CD14-positive monocyte (primary cell): ENCODE results near the gene ELP1. TPM values are rescaled to one million over a fixed set of nuclear protein-coding genes. Genes with fewer than 3 reads are reported as not detected.

Experiments used
- DNase-seq, 3 donors: peaks; one replicate each; pipeline ENCODE4 v3.0.0-alpha.2; 2011 to 2022
- H2AFZ ChIP-seq: 2 replicates; pipeline ENCODE4 v1.6.0; 2012; ENCODE audit warnings: mild to moderate bottlenecking, low read depth, low read length, inconsistent platforms; ENCODE audit not compliant: insufficient read depth, poor library complexity, severe bottlenecking
- H3K27ac ChIP-seq, 2 donors: 1 replicate in 1 of 2; 2 replicates in 1 of 2; pipeline ENCODE4 v1.5.1; 2012 to 2013; ENCODE audit warnings: low read length in 2 of 2, control low read depth in 1 of 2, inconsistent platforms in 1 of 2, low read depth in 1 of 2, mild to moderate bottlenecking in 1 of 2
- H3K27me3 ChIP-seq, 2 donors: one replicate each; pipeline versions ENCODE4 v1.6.0 to v1.6.1; 2011 to 2013; ENCODE audit warnings: low read length in 2 of 2; ENCODE audit not compliant: control insufficient read depth in 2 of 2, insufficient read depth in 2 of 2
- H3K36me3 ChIP-seq, 2 donors: replicated peaks in 1 of 2; 1 replicate in 1 of 2; 2 replicates in 1 of 2; pipeline versions ENCODE4 v1.5.1 to v1.6.1; 2012 to 2013; ENCODE audit warnings: low read length in 2 of 2, control low read depth in 1 of 2, inconsistent platforms in 1 of 2, mild to moderate bottlenecking in 1 of 2; ENCODE audit not compliant: insufficient read depth in 2 of 2, control insufficient read depth in 1 of 2
- H3K4me1 ChIP-seq, 2 donors: 1 replicate in 1 of 2; 2 replicates in 1 of 2; pipeline versions ENCODE4 v1.5.1 to v1.6.1; 2012 to 2013; ENCODE audit warnings: low read length in 2 of 2, control low read depth in 1 of 2, inconsistent platforms in 1 of 2, mild to moderate bottlenecking in 1 of 2, moderate library complexity in 1 of 2; ENCODE audit not compliant: insufficient read depth in 2 of 2, control insufficient read depth in 1 of 2
- H3K4me2 ChIP-seq: replicated peaks from 2 replicates; pipeline ENCODE3; 2012; ENCODE audit warnings: low read length, moderate library complexity, mild to moderate bottlenecking; ENCODE audit not compliant: poor library complexity, severe bottlenecking; ENCODE audit errors: extremely low read depth
- H3K4me3 ChIP-seq, 3 experiments: fragments of 200-600 bp in 1 of 3; sonication (generic) in 1 of 3; replicated peaks in 1 of 3; 1 replicate in 2 of 3; 2 replicates in 1 of 3; pipeline ENCODE4 v1.5.1; 2011 to 2013; ENCODE audit warnings: low read length in 3 of 3, mild to moderate bottlenecking in 3 of 3, control low read depth in 2 of 3, low read depth in 2 of 3, inconsistent platforms in 1 of 3, moderate library complexity in 1 of 3
- H3K79me2 ChIP-seq: 2 replicates; pipeline ENCODE4 v1.6.0; 2012; ENCODE audit warnings: mild to moderate bottlenecking, control low read depth, inconsistent platforms, low read length, moderate library complexity; ENCODE audit not compliant: insufficient read depth
- H3K9ac ChIP-seq: 2 replicates; pipeline ENCODE4 v1.6.0; 2017; ENCODE audit warnings: low read length, mild to moderate bottlenecking; ENCODE audit not compliant: insufficient read depth, poor library complexity, severe bottlenecking
- H3K9me3 ChIP-seq, 2 donors: replicated peaks in 1 of 2; 1 replicate in 1 of 2; 2 replicates in 1 of 2; pipeline versions ENCODE4 v1.5.1 to v1.6.1; 2012 to 2013; ENCODE audit warnings: low read length in 2 of 2, control low read depth in 1 of 2; ENCODE audit not compliant: control insufficient read depth in 1 of 2, insufficient read depth in 1 of 2
- H4K20me1 ChIP-seq: 2 replicates; pipeline ENCODE4 v1.6.0; 2012; ENCODE audit warnings: mild to moderate bottlenecking, low read length, control low read depth, moderate library complexity; ENCODE audit not compliant: insufficient read depth
- H3K27ac Mint-ChIP-seq, 7 donors: one replicate each; pipeline ENCODE4 v1.8.0; 2020; ENCODE audit warnings: mild to moderate bottlenecking in 7 of 7, mixed read lengths in 7 of 7, moderate library complexity in 6 of 7, inconsistent platforms in 2 of 7
- H3K27me3 Mint-ChIP-seq, 3 donors: one replicate each; pipeline ENCODE4 v1.8.0; 2021 to 2022; ENCODE audit warnings: low read depth in 3 of 3, mild to moderate bottlenecking in 3 of 3, mixed read lengths in 3 of 3, moderate library complexity in 3 of 3, inconsistent platforms in 1 of 3
- H3K36me3 Mint-ChIP-seq, 2 donors: one replicate each; pipeline ENCODE4 v1.8.0; 2020; ENCODE audit warnings: mixed read lengths in 2 of 2, inconsistent platforms in 1 of 2, mild to moderate bottlenecking in 1 of 2
- H3K4me1 Mint-ChIP-seq: one replicate; pipeline ENCODE4 v1.8.0; 2020; ENCODE audit warnings: mild to moderate bottlenecking, mixed read lengths
- H3K4me3 Mint-ChIP-seq, 2 donors: one replicate each; pipeline ENCODE4 v1.8.0; 2020; ENCODE audit warnings: mild to moderate bottlenecking in 2 of 2, mixed read lengths in 2 of 2, moderate library complexity in 1 of 2
- H3K9me3 Mint-ChIP-seq, 7 donors: one replicate each; pipeline ENCODE4 v1.8.0; 2020 to 2022; ENCODE audit warnings: mixed read lengths in 7 of 7, mild to moderate bottlenecking in 6 of 7, moderate library complexity in 6 of 7, inconsistent platforms in 2 of 7
- CTCF ChIP-seq: fragments of 200-600 bp; IDR thresholded peaks from one replicate; pipeline ENCODE4 v1.8.0; 2022; ENCODE audit warnings: antibody characterized with exemption, mild to moderate bottlenecking
- WGBS: methylation state at CpG from one replicate; pipeline ENCODE4 v1.1.5; 2013; ENCODE audit warnings: missing lambda C conversion rate; ENCODE audit not compliant: insufficient coverage; 5-methylcytosine and 5-hydroxymethylcytosine counted together
- intact Hi-C, 2 donors: fragments of 100-400 bp; cut with micrococcal nuclease; formaldehyde crosslinking; loops; one replicate each; pipeline versions ENCODE4 v1.15.0 to v1.15.1; 2023
- polyA plus RNA-seq, 3 donors: library from polyadenylated mRNA; depleted of rRNA in 1 of 3; unstranded in 2 of 3; stranded (reverse) in 1 of 3; fragments of 300-500 nt in 2 of 3; fragments of >200 nt in 1 of 3; fragmentation: Illumina TruSeq in 2 of 3; gene quantifications; 1 replicate in 2 of 3; 2 replicates in 1 of 3; pipeline ENCODE4 v1.2.3, GENCODE V29; 2012 to 2021

Gene ELP1
- polyA plus RNA-seq, 3 donors, result 7.9 to 12.2 (median 11.1) TPM

- peak overlapping the region; percentile 98 for H2AFZ ChIP-seq
- H3K4me1 Mint-ChIP-seq, result peaks cover 19% of the 10 kb centered on the region
Observed at GRCh38 chr9:108933231-108933717, 650 bp downstream of the ELP1 start.

GRCh38 chr9:108928386-108928785 lies 5.5 kb downstream of the ELP1 start:
- WGBS, result no CpG with 5 or more reads among the region's 2 CpGs
- Histone ChIP-seq H3K9me3 (no peaks in the 10 kb centered on the region), H2AFZ (no peak overlapping the region), H4K20me1 (no peaks in the 10 kb centered on the region), H3K27ac (no peak overlapping the region), H3K4me3 (no peak overlapping the region), H3K36me3 (peaks cover 52 to 67% of the 10 kb centered on the region in 2 donors), H3K79me2 (peaks cover 18% of the 10 kb centered on the region), H3K27me3 (no peaks in the 10 kb centered on the region), H3K9ac (no peak overlapping the region), H3K4me1 (peaks cover 9% of the 10 kb centered on the region in 2 donors), H3K4me2 (no peak overlapping the region)
- no peak for DNase-seq
- TF ChIP-seq CTCF, result no peak
- intact Hi-C loops, result no loop called here
- Mint-ChIP-seq H3K27me3 (peaks cover 0 to 2% (median 0%) of the 10 kb centered on the region in 3 donors), H3K4me1 (peaks cover 9% of the 10 kb centered on the region), H3K4me3 (no peak overlapping the region), H3K9me3 (no peaks in the 10 kb centered on the region), H3K36me3 (peaks cover 59 to 69% of the 10 kb centered on the region in 2 donors), H3K27ac (no peak overlapping the region)

More at GRCh38 chr9:108933231-108933717, 650 bp downstream of the ELP1 start:
- H3K9me3 Mint-ChIP-seq, result no peaks in the 10 kb centered on the region
- H3K27ac Mint-ChIP-seq, result peak overlapping the region; percentile 91 to 97 (median 96)
- no peak for TF ChIP-seq CTCF
- peak overlapping the region; percentile 69 to 96 (median 88) for H3K4me3 ChIP-seq
- peak overlapping the region; percentile 97 to 98 for H3K4me3 Mint-ChIP-seq
- DNase-seq, result peak in 1 of 3 donors; percentile 7
- H3K36me3 ChIP-seq, result peaks cover 11 to 33% of the 10 kb centered on the region in 2 donors
- peaks cover 26 to 39% of the 10 kb centered on the region in 2 donors for H3K36me3 Mint-ChIP-seq
- 2% methylated on average over 25 of the region's 25 CpGs for WGBS
- peak overlapping the region; percentile 84 for H3K9ac ChIP-seq
- peaks cover 0 to 1% (median 0%) of the 10 kb centered on the region in 3 donors for H3K27me3 Mint-ChIP-seq
- peak overlapping the region; percentile 95 for H3K4me2 ChIP-seq
- peaks cover 44% of the 10 kb centered on the region for H3K79me2 ChIP-seq
- no peaks in the 10 kb centered on the region for H4K20me1 ChIP-seq
- H3K9me3 ChIP-seq, result no peaks in the 10 kb centered on the region
- H3K27me3 ChIP-seq, result no peaks in the 10 kb centered on the region
- H3K4me1 ChIP-seq, result peaks cover 19 to 25% of the 10 kb centered on the region in 2 donors
- intact Hi-C loops, result loop anchor here in 1 of 2 donors (5.0 to 10.0 kb wide), 2 partner anchors 79 to 192 kb away; partner anchors contain the start of gene CTNNAL1
- H3K27ac ChIP-seq, result peak overlapping the region; percentile 86 to 93
